Neuronal stem cell (in vitro differentiated cells): ENCODE data around the gene VPS16.

ENCODE experiments used
- DNase-seq: peaks from one replicate; pipeline ENCODE4 v3.0.0-alpha.2; 2013; ENCODE audit warnings: low spot score
- H2AFZ ChIP-seq: one replicate; pipeline ENCODE4 v1.6.1; 2013; ENCODE audit warnings: mild to moderate bottlenecking, low read length, inconsistent platforms
- H2AK5ac ChIP-seq: 2 replicates; pipeline ENCODE4 v1.6.1; 2013; ENCODE audit warnings: low read depth, mild to moderate bottlenecking, inconsistent platforms, low read length, moderate library complexity, mixed read lengths
- H2BK120ac ChIP-seq: 2 replicates; pipeline ENCODE4 v1.6.1; 2013; ENCODE audit warnings: low read depth, mild to moderate bottlenecking, inconsistent platforms, low read length, moderate library complexity, mixed read lengths
- H2BK12ac ChIP-seq: one replicate; pipeline ENCODE4 v1.6.1; 2013; ENCODE audit warnings: low read length, inconsistent platforms
- H2BK15ac ChIP-seq: 2 replicates; pipeline ENCODE4 v1.6.1; 2013; ENCODE audit warnings: mild to moderate bottlenecking, low read length, inconsistent platforms, mixed read lengths
- H2BK5ac ChIP-seq: one replicate; pipeline ENCODE4 v1.6.1; 2013; ENCODE audit warnings: inconsistent platforms, mild to moderate bottlenecking, low read length, moderate library complexity
- H3K14ac ChIP-seq: one replicate; pipeline ENCODE4 v1.6.1; 2013; ENCODE audit warnings: low read length, inconsistent platforms
- H3K18ac ChIP-seq: 2 replicates; pipeline ENCODE4 v1.6.1; 2013; ENCODE audit warnings: low read length, inconsistent platforms
- H3K23ac ChIP-seq: 2 replicates; pipeline ENCODE4 v1.6.1; 2013; ENCODE audit warnings: low read depth, mild to moderate bottlenecking, mixed read lengths, low read length, inconsistent platforms; ENCODE audit not compliant: poor library complexity
- H3K27ac ChIP-seq: replicated peaks from 3 replicates; pipeline ENCODE4 v1.5.1; 2013; ENCODE audit warnings: low read length, inconsistent platforms
- H3K27me3 ChIP-seq, 3 experiments: 2 replicates each; pipeline ENCODE4 v1.6.1; 2013; ENCODE audit warnings: low read length in 3 of 3, mild to moderate bottlenecking in 2 of 3, inconsistent platforms in 1 of 3, low read depth in 1 of 3, mixed read lengths in 1 of 3, moderate library complexity in 1 of 3; ENCODE audit not compliant: control insufficient read depth in 3 of 3, insufficient read depth in 3 of 3
- H3K36me3 ChIP-seq, 2 donors: replicated peaks in 1 of 2; 2 replicates each; pipeline ENCODE4 v1.6.1; 2013; ENCODE audit warnings: low read length in 2 of 2; ENCODE audit not compliant: control insufficient read depth in 2 of 2, insufficient read depth in 2 of 2
- H3K4ac ChIP-seq: 2 replicates; pipeline ENCODE4 v1.6.1; 2013; ENCODE audit warnings: inconsistent platforms, mild to moderate bottlenecking, low read length, moderate library complexity
- H3K4me1 ChIP-seq, 2 donors: 1 replicate in 1 of 2; 2 replicates in 1 of 2; pipeline ENCODE4 v1.6.1; 2013; ENCODE audit warnings: low read length in 2 of 2, low read depth in 1 of 2; ENCODE audit not compliant: control insufficient read depth in 2 of 2, insufficient read depth in 1 of 2
- H3K4me2 ChIP-seq: one replicate; pipeline ENCODE4 v1.6.1; 2013; ENCODE audit warnings: mild to moderate bottlenecking, low read length, inconsistent platforms; ENCODE audit not compliant: insufficient read depth, poor library complexity, severe bottlenecking
- H3K4me3 ChIP-seq, 2 donors: 2 replicates each; pipeline ENCODE4 v1.5.1; 2013; ENCODE audit warnings: low read length in 2 of 2, mild to moderate bottlenecking in 2 of 2, inconsistent platforms in 1 of 2, moderate library complexity in 1 of 2
- H3K79me1 ChIP-seq: one replicate; pipeline ENCODE4 v1.6.1; 2013; ENCODE audit warnings: low read depth, mild to moderate bottlenecking, inconsistent platforms, low read length, moderate library complexity
- H3K9ac ChIP-seq: one replicate; pipeline ENCODE4 v1.6.1; 2013; ENCODE audit warnings: mild to moderate bottlenecking, low read depth, low read length, inconsistent platforms; ENCODE audit not compliant: poor library complexity
- H3K9me3 ChIP-seq, 2 donors: replicated peaks in 1 of 2; 2 replicates each; pipeline versions ENCODE3 to v1.6.1; 2013; ENCODE audit warnings: low read length in 2 of 2, mild to moderate bottlenecking in 2 of 2, inconsistent platforms in 1 of 2, low read depth in 1 of 2, mixed read lengths in 1 of 2, moderate library complexity in 1 of 2; ENCODE audit not compliant: control insufficient read depth in 2 of 2, insufficient read depth in 1 of 2
- H4K8ac ChIP-seq: one replicate; pipeline ENCODE4 v1.6.1; 2013; ENCODE audit warnings: low read depth, mild to moderate bottlenecking, inconsistent platforms, low read length, moderate library complexity
- H4K91ac ChIP-seq: one replicate; pipeline ENCODE4 v1.6.1; 2013; ENCODE audit warnings: low read length, low read depth, mild to moderate bottlenecking, inconsistent platforms; ENCODE audit not compliant: poor library complexity
- WGBS, 2 donors: extraction: QIAGEN DNeasy Blood & Tissue Kit; methylation state at CpG; one replicate each; pipeline ENCODE4 v1.1.7; 2013; ENCODE audit warnings: missing lambda C conversion rate in 2 of 2, mixed read lengths in 1 of 2; ENCODE audit not compliant: insufficient read length in 2 of 2, insufficient replicate concordance in 1 of 2; ENCODE audit errors: extremely low coverage in 2 of 2; 5-methylcytosine and 5-hydroxymethylcytosine counted together

Gene VPS16

GRCh38 chr20:2859330-2860121 lies 19.0 kb downstream of the VPS16 start:
- H3K14ac ChIP-seq, result no peak overlapping the region
- no peak overlapping the region for H2AFZ ChIP-seq
- no peak overlapping the region for H2BK12ac ChIP-seq
- no peak for DNase-seq
- H3K79me1 ChIP-seq, result no peaks in the 10 kb centered on the region
- no peak overlapping the region for H2BK120ac ChIP-seq
- no peak overlapping the region for H4K8ac ChIP-seq
- H2BK15ac ChIP-seq, result no peak overlapping the region
- H4K91ac ChIP-seq, result no peak overlapping the region
- H3K4me3 ChIP-seq, result no peak overlapping the region
- WGBS, 2 donors, result no CpG with 5 or more reads among the region's 4 CpGs
- peak overlapping the region; percentile 13 for H3K9ac ChIP-seq
- no peaks in the 10 kb centered on the region for H3K4me1 ChIP-seq
- no peak overlapping the region for H2AK5ac ChIP-seq
- H3K36me3 ChIP-seq, result peaks cover 15 to 38% of the 10 kb centered on the region in 2 donors
- no peaks in the 10 kb centered on the region for H3K27me3 ChIP-seq
- H3K18ac ChIP-seq, result no peak overlapping the region
- H3K4me2 ChIP-seq, result no peak overlapping the region
- no peak overlapping the region for H3K23ac ChIP-seq
- no peak overlapping the region for H2BK5ac ChIP-seq
- H3K4ac ChIP-seq, result no peak overlapping the region
- no peak overlapping the region for H3K27ac ChIP-seq
- no peaks in the 10 kb centered on the region for H3K9me3 ChIP-seq

GRCh38 chr20:2864626-2865025 lies 24.1 kb downstream of the VPS16 start:
- Histone ChIP-seq H2AK5ac (no peak overlapping the region), H2BK15ac (no peak overlapping the region), H3K4me2 (no peak overlapping the region), H2AFZ (no peak overlapping the region), H3K23ac (peak overlapping the region; percentile 38), H3K4ac (no peak overlapping the region), H2BK5ac (no peak overlapping the region), H4K91ac (no peak overlapping the region), H3K36me3 (peaks cover 27 to 65% of the 10 kb centered on the region in 2 donors), H3K27ac (no peak overlapping the region), H3K9ac (no peak overlapping the region), H3K4me1 (no peaks in the 10 kb centered on the region), H3K27me3 (no peaks in the 10 kb centered on the region), H3K4me3 (no peak overlapping the region), H2BK120ac (no peak overlapping the region), H3K79me1 (no peaks in the 10 kb centered on the region), H3K14ac (no peak overlapping the region), H4K8ac (no peak overlapping the region), H3K9me3 (no peaks in the 10 kb centered on the region), H3K18ac (no peak overlapping the region), H2BK12ac (no peak overlapping the region)
- no peak for DNase-seq
- WGBS, 2 donors, result no CpG with 5 or more reads among the region's 12 CpGs

- Histone ChIP-seq H3K14ac (no peak overlapping the region), H3K27ac (no peak overlapping the region), H3K4ac (no peak overlapping the region), H3K36me3 (peaks cover 27 to 63% of the 10 kb centered on the region in 2 donors), H2AFZ (no peak overlapping the region), H3K9ac (no peak overlapping the region), H2AK5ac (no peak overlapping the region), H3K4me3 (no peak overlapping the region), H3K23ac (peak overlapping the region; percentile 38), H4K8ac (no peak overlapping the region), H3K79me1 (no peaks in the 10 kb centered on the region), H3K4me2 (no peak overlapping the region), H3K27me3 (no peaks in the 10 kb centered on the region), H3K4me1 (no peaks in the 10 kb centered on the region), H3K9me3 (no peaks in the 10 kb centered on the region), H2BK5ac (no peak overlapping the region), H2BK120ac (no peak overlapping the region), H2BK12ac (no peak overlapping the region), H2BK15ac (no peak overlapping the region), H3K18ac (no peak overlapping the region), H4K91ac (no peak overlapping the region)
- no CpG with 5 or more reads among the region's 10 CpGs for WGBS, 2 donors
- DNase-seq, result no peak
These were observed 24.6 kb downstream of the VPS16 start for GRCh38 chr20:2865101-2865500.

- Histone ChIP-seq H3K79me1 (no peaks in the 10 kb centered on the region), H3K27me3 (no peaks in the 10 kb centered on the region), H3K36me3 (peaks cover 26 to 57% of the 10 kb centered on the region in 2 donors), H3K4me3 (no peak overlapping the region), H3K23ac (no peak overlapping the region), H3K4me1 (peaks cover 1 to 4% of the 10 kb centered on the region in 2 donors), H3K4me2 (no peak overlapping the region), H2BK15ac (no peak overlapping the region), H2BK120ac (no peak overlapping the region), H4K8ac (no peak overlapping the region), H4K91ac (no peak overlapping the region), H2AFZ (no peak overlapping the region), H3K9me3 (no peaks in the 10 kb centered on the region), H2BK5ac (no peak overlapping the region), H3K27ac (no peak overlapping the region), H3K4ac (no peak overlapping the region), H3K9ac (no peak overlapping the region), H2BK12ac (no peak overlapping the region), H3K14ac (no peak overlapping the region), H2AK5ac (no peak overlapping the region), H3K18ac (no peak overlapping the region)
- DNase-seq, result no peak
- no CpG with 5 or more reads among the region's 3 CpGs for WGBS, 2 donors
These were observed 25.1 kb downstream of the VPS16 start for GRCh38 chr20:2865630-2866029.
